ENCODE measurements around the gene WNT9A.

The WNT9A gene

DNA sequence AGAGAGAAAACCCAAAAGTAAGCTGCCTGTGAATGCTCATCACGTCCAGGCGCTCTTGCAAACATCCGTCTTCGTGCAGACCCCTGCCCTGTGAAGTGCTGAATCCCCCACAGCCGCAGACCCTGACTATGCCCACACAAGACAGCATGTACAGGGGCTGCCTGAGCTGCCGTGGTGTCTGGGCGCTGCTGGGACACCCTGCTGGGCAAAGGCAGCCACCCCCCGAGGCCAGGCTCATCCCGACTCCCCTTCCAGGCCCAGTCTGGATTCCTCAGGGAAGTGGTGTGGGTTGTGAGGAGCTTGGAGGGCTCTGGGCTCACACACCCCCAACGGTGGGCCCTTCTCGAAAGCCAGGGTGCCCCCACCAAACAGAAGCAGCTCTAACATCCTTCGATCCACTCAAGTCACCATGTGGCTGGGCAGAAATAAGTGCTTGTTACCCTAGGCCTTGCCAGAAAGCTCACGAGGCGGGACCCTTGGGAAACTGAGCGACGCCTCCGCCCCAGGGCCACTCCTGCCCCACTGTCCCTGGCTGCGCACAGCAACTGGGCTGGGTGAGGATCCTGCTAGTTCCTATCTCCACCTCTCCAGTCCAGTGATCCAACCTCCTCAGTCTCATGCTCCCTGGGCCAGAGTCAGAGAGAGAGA lies 4.8 kb upstream of the WNT9A start:
- no peak overlapping the region for H3K4me3 ChIP-seq (ENCODE audit: low read depth, low read length)
- TF ChIP-seq, protein P1, sequence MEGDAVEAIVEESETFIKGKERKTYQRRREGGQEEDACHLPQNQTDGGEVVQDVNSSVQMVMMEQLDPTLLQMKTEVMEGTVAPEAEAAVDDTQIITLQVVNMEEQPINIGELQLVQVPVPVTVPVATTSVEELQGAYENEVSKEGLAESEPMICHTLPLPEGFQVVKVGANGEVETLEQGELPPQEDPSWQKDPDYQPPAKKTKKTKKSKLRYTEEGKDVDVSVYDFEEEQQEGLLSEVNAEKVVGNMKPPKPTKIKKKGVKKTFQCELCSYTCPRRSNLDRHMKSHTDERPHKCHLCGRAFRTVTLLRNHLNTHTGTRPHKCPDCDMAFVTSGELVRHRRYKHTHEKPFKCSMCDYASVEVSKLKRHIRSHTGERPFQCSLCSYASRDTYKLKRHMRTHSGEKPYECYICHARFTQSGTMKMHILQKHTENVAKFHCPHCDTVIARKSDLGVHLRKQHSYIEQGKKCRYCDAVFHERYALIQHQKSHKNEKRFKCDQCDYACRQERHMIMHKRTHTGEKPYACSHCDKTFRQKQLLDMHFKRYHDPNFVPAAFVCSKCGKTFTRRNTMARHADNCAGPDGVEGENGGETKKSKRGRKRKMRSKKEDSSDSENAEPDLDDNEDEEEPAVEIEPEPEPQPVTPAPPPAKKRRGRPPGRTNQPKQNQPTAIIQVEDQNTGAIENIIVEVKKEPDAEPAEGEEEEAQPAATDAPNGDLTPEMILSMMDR (IDR thresholded peaks at IDR 0.05; ENCODE audit: low read depth, low read length), result no peak

DNA sequence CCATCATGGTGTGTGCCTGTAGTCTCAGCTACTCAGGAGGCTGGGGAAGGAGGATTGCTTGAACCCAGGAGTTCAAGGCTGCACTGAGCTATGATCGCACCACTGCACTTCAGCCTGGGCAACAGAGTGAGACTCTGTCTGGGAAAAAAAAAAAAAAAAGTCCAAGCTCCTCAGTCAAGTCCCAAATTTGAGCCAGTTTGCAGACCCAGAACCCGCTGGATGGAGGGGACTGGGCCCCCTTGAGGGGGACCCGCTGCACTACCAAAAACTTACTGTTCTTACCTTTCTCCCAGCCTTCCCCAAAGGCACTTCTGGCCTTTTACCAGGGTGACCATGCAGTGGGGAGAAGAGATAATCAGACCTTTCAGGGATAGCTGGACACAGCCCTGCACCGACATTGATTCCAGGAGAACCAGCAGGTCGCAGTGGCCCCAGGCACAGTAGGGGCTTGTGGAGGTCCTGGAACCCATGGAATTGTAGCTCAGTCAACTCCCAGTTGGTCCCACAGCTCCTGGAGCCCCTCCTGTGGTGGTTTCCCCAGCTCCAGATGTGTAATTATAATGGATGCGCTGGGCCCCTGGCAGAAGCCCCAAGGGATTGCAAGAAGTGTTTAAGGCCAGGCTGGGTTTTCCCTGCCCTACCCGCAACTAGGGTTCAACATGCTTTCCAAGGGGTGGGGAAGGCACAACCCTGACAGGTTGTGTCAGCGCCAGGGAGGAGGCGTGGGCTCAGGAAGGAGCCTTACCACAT lies 4.1 kb upstream of the WNT9A start:
- TF ChIP-seq, protein P1 (IDR thresholded peaks at IDR 0.05; ENCODE audit: low read depth, low read length), result no peak

DNA sequence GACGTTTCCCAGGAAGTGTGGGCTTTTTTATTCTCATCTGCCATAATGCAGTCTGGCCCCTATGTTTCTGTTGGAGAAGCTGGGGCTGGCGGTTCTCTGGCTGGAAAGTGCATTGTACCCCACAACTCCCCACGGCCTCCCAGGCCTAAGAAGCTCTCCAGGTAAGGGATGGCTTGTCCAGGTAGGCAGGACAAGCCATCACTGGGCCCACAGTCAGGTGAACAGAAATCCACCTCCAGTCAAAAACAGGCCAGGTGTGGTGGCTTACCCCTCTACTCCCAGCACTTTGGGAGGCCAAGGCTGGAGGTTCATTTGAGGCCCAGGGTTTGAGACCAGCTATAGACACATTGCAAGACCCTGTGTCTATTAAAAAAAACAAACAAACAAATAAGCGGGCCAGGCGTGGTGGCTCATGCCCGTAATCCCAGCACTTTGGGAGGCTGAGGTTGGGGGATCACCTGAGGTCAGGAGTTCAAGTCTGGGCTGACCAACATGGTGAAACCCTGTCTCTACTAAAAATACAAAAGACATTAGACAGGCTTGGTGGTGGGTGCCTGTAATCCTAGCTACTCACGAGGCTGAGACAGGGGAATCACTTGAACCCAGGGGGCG lies 3.1 kb upstream of the WNT9A start:
- TF ChIP-seq, protein P1 (IDR thresholded peaks at IDR 0.05; ENCODE audit: low read depth, low read length), result no peak

More for the DNA sequence above, 4.1 kb upstream of the WNT9A start:
- no peak overlapping the region for H3K4me3 ChIP-seq (ENCODE audit: low read depth, low read length)

DNA sequence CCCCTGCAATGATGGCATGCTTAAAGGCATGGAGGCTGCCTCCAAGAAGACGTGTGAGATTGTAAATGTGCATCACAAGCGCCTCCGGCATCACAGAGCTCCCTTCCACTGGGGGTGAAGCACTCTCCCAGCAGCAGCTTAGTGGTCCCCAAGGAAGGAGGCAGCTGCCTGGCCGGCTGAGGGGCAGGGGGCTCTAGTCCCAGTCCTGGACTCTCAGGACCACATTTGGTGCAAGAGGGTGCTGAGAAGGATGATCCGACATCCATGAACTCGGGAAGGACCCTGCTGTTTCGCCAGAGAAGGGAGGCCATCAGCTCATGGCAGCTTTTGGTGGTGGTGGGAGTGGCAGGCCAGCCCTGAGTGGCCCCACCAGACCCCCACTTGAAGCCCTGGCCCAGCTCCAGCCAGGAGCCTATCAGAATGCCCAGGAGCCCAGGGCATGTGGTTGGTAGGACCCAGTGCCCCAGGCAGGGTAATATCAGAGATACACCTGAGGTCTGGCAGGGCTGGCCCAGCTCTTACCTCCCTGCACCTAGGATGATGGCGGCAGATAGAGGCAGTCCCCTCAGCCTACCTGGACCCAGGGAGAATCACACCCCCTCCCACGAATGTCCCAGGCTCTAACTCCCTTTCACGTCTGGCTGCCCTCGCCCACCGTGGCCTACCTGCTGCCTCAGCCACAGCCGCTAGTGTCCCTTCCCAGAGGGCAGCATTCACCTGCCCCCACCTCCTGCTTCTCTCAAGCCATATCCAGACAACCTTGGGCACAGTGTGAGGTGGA lies 2.4 kb upstream of the WNT9A start:
- no peak overlapping the region for H3K4me3 ChIP-seq (ENCODE audit: low read depth, low read length)
- TF ChIP-seq, protein P1 (IDR thresholded peaks at IDR 0.05; ENCODE audit: low read depth, low read length), result no peak

More for the DNA sequence above, 3.1 kb upstream of the WNT9A start:
- no peak overlapping the region for H3K4me3 ChIP-seq (ENCODE audit: low read depth, low read length)

DNA sequence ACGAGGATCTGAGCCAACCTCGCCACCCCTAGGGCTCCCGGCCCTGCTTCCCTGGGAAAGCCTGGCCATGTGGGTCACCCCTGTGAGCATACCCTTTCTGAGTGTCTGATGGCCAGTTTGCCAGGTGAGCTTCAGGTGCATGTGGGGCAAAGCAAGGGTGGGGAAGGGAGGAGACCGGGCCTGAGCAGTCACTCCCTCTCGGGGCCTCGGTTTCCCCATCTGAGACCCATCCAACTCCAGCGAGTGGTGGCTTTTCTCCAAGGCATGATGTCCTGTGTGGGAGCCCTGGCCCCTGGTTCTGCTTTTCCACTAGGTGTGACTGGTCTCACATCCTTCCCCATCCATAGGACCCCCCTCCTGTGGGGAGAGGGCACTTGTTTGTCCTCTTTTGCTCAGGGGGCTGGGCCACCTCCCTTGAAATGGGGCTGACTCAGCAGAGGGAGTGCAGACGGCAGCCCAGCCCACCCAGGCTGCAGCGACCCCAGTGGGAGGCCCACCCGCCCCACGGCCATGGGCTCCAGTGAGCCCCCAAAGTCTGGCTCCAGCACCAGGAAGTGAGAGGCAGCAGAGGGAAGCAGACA lies 1.7 kb upstream of the WNT9A start:
- no peak overlapping the region for H3K4me3 ChIP-seq (ENCODE audit: low read depth, low read length)
- TF ChIP-seq, protein P1 (IDR thresholded peaks at IDR 0.05; ENCODE audit: low read depth, low read length), result no peak

DNA sequence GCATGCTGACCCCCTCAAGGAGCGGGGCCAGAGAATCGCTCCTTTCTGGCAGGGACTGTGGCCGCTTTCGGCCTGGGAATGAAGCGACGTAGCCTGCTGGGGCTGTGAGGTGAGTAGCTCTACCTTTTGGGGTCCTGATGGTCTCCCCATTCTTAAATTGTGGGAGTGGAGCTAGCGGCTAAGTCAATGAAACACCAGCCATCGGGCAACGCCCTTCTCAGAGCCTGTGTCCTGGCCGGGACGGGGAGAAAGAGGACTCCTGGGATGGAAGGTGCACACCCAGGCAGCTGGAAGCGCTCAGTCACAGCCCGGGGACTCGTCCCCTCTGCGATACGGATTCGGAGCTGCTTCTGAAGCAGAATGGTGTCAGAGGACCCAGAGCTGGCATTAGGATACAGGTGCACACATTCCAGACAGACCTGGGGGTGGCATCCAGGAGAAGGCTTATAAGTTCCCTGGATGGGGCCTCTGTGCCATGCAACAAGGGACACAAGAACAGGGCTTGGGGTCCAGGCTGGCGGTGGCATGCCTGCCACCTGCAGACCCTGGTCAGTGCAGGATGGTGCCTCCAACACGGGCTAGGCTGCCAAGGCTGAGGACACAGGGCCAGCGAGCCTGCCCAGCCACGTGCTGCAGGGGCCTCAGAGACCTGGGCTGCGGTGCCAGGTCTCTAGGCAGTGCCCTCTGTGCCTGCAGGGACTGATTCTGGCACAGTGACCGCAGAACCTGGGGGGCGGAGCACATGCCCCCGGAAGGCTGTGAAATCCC lies 945 bp upstream of the WNT9A start:
- peak overlapping the region; percentile 64 for H3K4me3 ChIP-seq (ENCODE audit: low read depth, low read length)

More for the DNA sequence above, 945 bp upstream of the WNT9A start:
- TF ChIP-seq, protein P1 (IDR thresholded peaks at IDR 0.05; ENCODE audit: low read depth, low read length), result no peak

Data from WI38 (cell line).